GM12874 (cell line): ENCODE data around the gene P2RX3.

Source experiments
- CTCF ChIP-seq: IDR thresholded peaks from 2 replicates; pipeline ENCODE4 v1.5.1; 2011; ENCODE audit warnings: low read depth, mild to moderate bottlenecking, control low read depth, low read length, moderate library complexity; ENCODE audit not compliant: insufficient read depth

Gene P2RX3

GRCh38 chr11:57358543-57358961 is 20.4 kb downstream of the P2RX3 start:
- TF ChIP-seq CTCF, result no peak

GRCh38 chr11:57358991-57359390 is 20.8 kb downstream of the P2RX3 start:
- no peak for TF ChIP-seq CTCF

GRCh38 chr11:57359396-57359795 is 21.2 kb downstream of the P2RX3 start:
- TF ChIP-seq CTCF, result no peak

- no peak for TF ChIP-seq CTCF
Measured at GRCh38 chr11:57359896-57360690, 21.9 kb downstream of the P2RX3 start.

GRCh38 chr11:57360991-57361390 is 22.8 kb downstream of the P2RX3 start:
- TF ChIP-seq CTCF, result no peak

GRCh38 chr11:57361926-57362325 is 23.8 kb downstream of the P2RX3 start:
- TF ChIP-seq CTCF, result no peak

- TF ChIP-seq CTCF, result no peak
Measured at GRCh38 chr11:57363131-57364080, 25.3 kb downstream of the P2RX3 start.
